ENCODE results near the gene HPSE2.

HPSE2 gene

GRCh38 chr10:98528805-98529183, 706.9 kb downstream of the HPSE2 start:
- no peak for ATAC-seq
- TF ChIP-seq ESRRG (CRISPR knock-in tag; IDR thresholded peaks at IDR 0.05) (no peak), SNAI2 (CRISPR knock-in tag; IDR thresholded peaks at IDR 0.05) (no peak), ZNF565 (CRISPR knock-in tag; conservative IDR thresholded peaks at IDR 0.05; ENCODE audit: low read depth) (no peak), ZC3H10 (CRISPR knock-in tag; IDR thresholded peaks at IDR 0.05) (no peak), ZFP3 (CRISPR knock-in tag; IDR thresholded peaks at IDR 0.05) (no peak), PATZ1 (CRISPR knock-in tag; IDR thresholded peaks at IDR 0.05; ENCODE audit: borderline replicate concordance) (no peak), BACH2 (CRISPR knock-in tag; IDR thresholded peaks at IDR 0.05; ENCODE audit: borderline replicate concordance) (no peak)

- TF ChIP-seq TSHZ2 (CRISPR knock-in tag; IDR thresholded peaks at IDR 0.05), result no peak
- no peak for TF ChIP-seq BACH2 (CRISPR knock-in tag; IDR thresholded peaks at IDR 0.05; ENCODE audit: borderline replicate concordance)
- no peak for TF ChIP-seq ZC3H10 (CRISPR knock-in tag; IDR thresholded peaks at IDR 0.05)
- no peak for TF ChIP-seq ZFP30 (CRISPR knock-in tag; IDR thresholded peaks at IDR 0.05)
- no peak for TF ChIP-seq PATZ1 (CRISPR knock-in tag; IDR thresholded peaks at IDR 0.05; ENCODE audit: borderline replicate concordance)
- TF ChIP-seq CSDC2 (CRISPR knock-in tag; IDR thresholded peaks at IDR 0.05), result no peak
- TF ChIP-seq RARB (CRISPR knock-in tag; IDR thresholded peaks at IDR 0.05), result no peak
- no peak for TF ChIP-seq SNAI2 (CRISPR knock-in tag; IDR thresholded peaks at IDR 0.05)
- no peak for TF ChIP-seq POU6F1 (CRISPR knock-in tag; IDR thresholded peaks at IDR 0.05; ENCODE audit: borderline replicate concordance, low read depth)
- no peak for TF ChIP-seq ISL1 (CRISPR knock-in tag; IDR thresholded peaks at IDR 0.05)
- no peak for TF ChIP-seq ZFP3 (CRISPR knock-in tag; IDR thresholded peaks at IDR 0.05)
- TF ChIP-seq GLIS3 (CRISPR knock-in tag; IDR thresholded peaks at IDR 0.05), result no peak
- no peak for TF ChIP-seq TOX (CRISPR knock-in tag; IDR thresholded peaks at IDR 0.05; ENCODE audit: borderline replicate concordance)
- TF ChIP-seq ZNF565 (CRISPR knock-in tag; conservative IDR thresholded peaks at IDR 0.05; ENCODE audit: low read depth), result no peak
- no peak for ATAC-seq
Measured at GRCh38 chr10:98528166-98528804, 707.4 kb downstream of the HPSE2 start.

GRCh38 chr10:98525969-98526368, 709.7 kb downstream of the HPSE2 start:
- TF ChIP-seq RARB (CRISPR knock-in tag; IDR thresholded peaks at IDR 0.05) (no peak), SNAI2 (CRISPR knock-in tag; IDR thresholded peaks at IDR 0.05) (no peak)
- ATAC-seq, result no peak

- TF ChIP-seq ZC3H10 (CRISPR knock-in tag; IDR thresholded peaks at IDR 0.05) (no peak), PATZ1 (CRISPR knock-in tag; IDR thresholded peaks at IDR 0.05; ENCODE audit: borderline replicate concordance) (no peak), ZNF8 (CRISPR knock-in tag; IDR thresholded peaks at IDR 0.05) (no peak), ZFP30 (CRISPR knock-in tag; IDR thresholded peaks at IDR 0.05) (no peak)
- no peak for ATAC-seq
Measured at GRCh38 chr10:98524124-98524523, 711.5 kb downstream of the HPSE2 start.
